ENCODE data around the gene ASTN2.

DNA sequence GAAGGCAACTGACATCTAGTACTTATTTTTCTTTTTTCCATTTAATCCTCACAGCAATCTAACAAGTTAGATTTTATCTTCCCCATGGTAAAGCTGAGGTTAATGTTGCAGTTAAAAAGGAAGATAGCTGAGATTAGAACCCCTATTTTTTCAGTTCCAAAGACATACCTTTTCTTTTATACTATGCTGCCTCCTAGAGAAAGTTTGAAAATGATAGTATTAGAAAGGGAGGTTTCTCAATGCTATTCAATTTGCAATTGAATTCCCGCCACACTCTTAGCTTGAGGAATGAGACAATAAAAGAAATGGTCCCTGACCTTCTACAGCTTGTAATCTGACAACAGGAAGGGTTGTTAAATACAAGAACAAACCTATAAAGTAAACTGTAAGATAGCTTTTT is 923.6 kb downstream of the ASTN2 start:
- TF ChIP-seq, protein P1, sequence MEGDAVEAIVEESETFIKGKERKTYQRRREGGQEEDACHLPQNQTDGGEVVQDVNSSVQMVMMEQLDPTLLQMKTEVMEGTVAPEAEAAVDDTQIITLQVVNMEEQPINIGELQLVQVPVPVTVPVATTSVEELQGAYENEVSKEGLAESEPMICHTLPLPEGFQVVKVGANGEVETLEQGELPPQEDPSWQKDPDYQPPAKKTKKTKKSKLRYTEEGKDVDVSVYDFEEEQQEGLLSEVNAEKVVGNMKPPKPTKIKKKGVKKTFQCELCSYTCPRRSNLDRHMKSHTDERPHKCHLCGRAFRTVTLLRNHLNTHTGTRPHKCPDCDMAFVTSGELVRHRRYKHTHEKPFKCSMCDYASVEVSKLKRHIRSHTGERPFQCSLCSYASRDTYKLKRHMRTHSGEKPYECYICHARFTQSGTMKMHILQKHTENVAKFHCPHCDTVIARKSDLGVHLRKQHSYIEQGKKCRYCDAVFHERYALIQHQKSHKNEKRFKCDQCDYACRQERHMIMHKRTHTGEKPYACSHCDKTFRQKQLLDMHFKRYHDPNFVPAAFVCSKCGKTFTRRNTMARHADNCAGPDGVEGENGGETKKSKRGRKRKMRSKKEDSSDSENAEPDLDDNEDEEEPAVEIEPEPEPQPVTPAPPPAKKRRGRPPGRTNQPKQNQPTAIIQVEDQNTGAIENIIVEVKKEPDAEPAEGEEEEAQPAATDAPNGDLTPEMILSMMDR (IDR thresholded peaks at IDR 0.05; ENCODE audit: insufficient read depth, low read depth, low read length): no peak
- no peak for TF ChIP-seq EZH2 (IDR thresholded peaks at IDR 0.05; ENCODE audit: insufficient read depth, low read length)
